D721Med (cell line): ENCODE measurements around the gene HAPLN1.

Source experiments
- DNase-seq: peaks from one replicate; pipeline ENCODE4 v3.0.0; 2011; ENCODE audit warnings: low spot score; ENCODE audit not compliant: insufficient read length
- FAIRE-seq: peaks from 2 replicates; lab custom pipeline; 2011; peaks lifted over from hg19 to GRCh38; lab: Jason Lieb, UNC
- TF ChIP-seq, protein P1 (sequence below): IDR thresholded peaks from 2 replicates; pipeline ENCODE4 v1.5.1; 2012; ENCODE audit warnings: mild to moderate bottlenecking, control low read depth; ENCODE audit not compliant: insufficient read depth; ENCODE audit errors: missing control alignments

Gene HAPLN1

DNA sequence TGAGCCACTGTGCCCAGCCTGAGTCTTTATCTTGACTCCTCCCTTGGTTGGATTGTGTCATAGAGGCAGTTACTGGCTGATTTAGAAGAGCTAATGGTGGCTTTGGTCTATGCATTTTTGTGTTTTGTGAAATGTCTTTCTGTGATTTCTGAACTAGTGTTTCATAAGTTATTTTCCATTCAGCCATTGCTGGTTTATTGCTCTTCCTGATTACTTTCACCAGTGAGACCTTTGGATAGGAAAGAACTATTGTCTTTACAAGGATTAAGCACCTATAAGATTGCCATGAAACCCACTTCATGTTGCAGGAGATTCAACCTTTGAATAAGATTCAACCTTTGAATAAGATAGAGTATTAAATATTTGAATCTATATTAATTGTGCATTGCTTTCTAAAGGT is 8.7 kb upstream of the HAPLN1 start:
- FAIRE-seq, result no peak
- DNase-seq, result no peak
- TF ChIP-seq, protein P1, sequence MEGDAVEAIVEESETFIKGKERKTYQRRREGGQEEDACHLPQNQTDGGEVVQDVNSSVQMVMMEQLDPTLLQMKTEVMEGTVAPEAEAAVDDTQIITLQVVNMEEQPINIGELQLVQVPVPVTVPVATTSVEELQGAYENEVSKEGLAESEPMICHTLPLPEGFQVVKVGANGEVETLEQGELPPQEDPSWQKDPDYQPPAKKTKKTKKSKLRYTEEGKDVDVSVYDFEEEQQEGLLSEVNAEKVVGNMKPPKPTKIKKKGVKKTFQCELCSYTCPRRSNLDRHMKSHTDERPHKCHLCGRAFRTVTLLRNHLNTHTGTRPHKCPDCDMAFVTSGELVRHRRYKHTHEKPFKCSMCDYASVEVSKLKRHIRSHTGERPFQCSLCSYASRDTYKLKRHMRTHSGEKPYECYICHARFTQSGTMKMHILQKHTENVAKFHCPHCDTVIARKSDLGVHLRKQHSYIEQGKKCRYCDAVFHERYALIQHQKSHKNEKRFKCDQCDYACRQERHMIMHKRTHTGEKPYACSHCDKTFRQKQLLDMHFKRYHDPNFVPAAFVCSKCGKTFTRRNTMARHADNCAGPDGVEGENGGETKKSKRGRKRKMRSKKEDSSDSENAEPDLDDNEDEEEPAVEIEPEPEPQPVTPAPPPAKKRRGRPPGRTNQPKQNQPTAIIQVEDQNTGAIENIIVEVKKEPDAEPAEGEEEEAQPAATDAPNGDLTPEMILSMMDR, result no peak

DNA sequence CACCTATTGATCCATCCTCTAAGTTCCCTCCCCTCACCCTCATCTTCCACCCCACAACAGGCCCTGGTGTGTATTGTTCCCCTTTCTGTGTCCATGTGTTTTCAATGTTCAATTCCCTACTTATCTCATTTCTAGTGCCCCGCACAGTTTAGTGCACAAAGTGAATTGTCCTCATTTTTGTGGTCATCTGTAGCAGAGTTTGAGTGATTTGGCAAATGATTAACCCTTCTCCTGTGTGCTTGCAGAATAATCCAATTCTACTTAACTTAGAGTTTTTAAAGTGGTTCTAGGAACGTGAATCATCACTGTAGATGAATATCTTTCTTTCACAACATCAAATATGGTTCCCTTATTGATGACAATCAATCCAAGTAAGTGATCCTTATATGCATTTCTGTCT is 6.3 kb upstream of the HAPLN1 start:
- FAIRE-seq, result no peak
- DNase-seq, result no peak
- TF ChIP-seq, protein P1, result no peak

DNA sequence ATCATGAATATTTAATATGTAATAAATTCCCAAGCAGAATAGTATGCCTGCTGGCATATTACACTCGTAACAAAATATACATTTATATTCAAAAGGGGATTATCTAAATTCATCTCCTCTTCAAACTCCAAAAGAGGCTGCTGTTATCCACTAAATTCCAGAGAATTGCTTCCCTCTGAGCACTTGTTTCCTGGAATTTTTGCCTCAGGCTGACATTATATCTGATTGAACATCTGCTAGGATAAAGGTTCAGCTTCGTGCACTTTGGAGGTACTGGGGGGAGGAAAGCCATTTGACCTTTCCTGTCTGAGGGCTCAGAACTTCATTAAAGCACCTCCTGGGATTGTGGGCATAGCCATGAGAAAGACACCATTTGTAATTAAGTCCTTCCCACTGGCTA is 4.3 kb upstream of the HAPLN1 start:
- TF ChIP-seq, protein P1, result no peak
- DNase-seq (no peak), FAIRE-seq (no peak)

DNA sequence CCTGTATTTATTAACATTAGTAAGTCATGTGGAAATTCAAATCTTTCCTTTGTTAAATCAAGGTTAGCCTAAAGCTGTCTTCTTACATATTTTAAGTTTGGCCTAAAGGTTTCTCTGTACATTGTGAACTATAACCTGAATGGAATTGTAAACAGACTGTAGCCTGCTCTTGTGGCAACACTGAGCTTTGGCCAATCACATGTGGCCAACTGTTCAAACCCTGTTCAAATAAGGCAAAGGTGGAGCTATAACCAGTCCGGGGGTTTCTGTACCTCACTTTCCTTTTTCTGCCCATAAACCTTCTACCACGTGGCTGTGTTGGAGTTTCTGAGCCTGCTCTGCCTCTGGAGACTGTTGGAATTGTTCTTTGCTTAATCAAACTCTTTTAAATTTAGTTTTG is 3.3 kb upstream of the HAPLN1 start:
- TF ChIP-seq, protein P1, result no peak
- FAIRE-seq (no peak), DNase-seq (no peak)

DNA sequence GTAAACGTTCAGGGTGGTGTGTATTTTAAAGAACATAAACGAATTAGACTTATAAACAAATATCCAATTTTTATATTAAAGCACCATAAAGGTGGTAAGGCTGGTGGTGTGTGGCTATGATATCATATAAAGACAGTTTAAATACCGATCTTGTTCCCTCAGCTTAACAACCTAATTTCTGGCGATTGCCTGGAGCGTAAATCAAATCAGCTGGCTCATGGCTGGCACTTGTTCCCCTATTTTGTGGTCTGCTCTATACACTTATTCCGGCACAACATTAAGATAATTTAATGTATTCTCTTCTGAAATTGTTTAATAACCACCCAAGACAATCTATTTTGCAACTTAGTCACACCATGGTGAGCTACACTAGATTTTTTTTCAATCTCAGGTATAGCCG is 2.4 kb upstream of the HAPLN1 start:
- FAIRE-seq (no peak), DNase-seq (no peak)
- TF ChIP-seq, protein P1, result no peak

DNA sequence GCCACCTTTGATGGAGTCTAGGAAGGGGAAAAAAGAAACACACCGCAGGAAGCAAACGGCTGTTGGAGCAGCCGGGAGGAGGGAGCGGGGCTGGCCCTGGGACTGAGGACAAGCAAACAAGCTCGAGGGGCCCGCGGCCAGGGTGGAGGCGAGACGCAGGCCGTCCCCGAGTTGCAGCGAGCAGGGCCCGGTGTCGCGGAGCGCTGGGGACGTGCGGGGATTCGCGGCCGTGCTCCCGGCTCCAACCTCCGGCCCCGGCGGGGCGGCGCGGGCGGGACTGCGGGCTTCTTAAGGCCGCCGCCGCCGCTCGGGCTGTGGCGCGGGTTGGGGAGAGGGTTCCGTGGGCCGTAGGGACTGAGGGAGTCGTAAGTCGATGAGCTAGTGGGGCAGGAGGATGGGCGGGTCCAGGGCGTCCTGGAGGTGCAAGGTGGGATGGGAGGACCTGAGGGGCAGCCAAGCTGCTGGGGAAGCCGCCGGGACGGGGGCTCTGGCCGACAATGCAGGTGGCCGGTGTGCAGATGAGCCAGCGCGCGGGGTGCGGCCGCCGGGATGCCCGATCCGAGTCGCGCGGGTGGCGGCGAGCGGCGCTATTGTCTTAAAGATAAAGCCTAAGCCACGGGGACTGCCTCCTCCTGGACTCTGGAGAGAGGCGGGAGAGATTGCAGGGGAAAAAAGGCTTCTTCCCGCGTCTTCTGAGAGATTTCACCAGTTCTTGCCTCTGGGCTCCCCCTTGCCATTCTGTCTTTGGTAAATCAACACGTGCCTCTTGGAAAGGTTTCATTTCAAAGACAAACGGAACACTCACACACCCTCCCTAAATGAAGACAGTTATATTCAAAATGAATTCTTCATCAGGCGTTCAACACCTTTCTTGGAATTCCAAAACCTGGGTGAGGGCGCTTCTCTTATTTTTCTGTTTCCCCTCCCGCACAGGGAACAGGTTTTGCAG is 1.6 kb upstream of the HAPLN1 start:
- DNase-seq, result peak; percentile 78

More for the DNA sequence above, 1.6 kb upstream of the HAPLN1 start:
- TF ChIP-seq, protein P1, result peak; percentile 47
- no peak for FAIRE-seq
